IMR-90 (cell line): Measurements from ENCODE around the gene TNFRSF4. TPM values are rescaled to one million over a fixed set of nuclear protein-coding genes. Genes with fewer than 3 reads are reported as not detected.

Source experiments
- ATAC-seq: fragments of 200-7000 bp; cut with Tn5 transposase; 2 replicates; pipeline ENCODE4 v1.9.1; 2020; ENCODE audit warnings: low read depth, mild to moderate bottlenecking, moderate library complexity
- BruUV-seq: library from RNA; stranded (reverse); fragments of 400-500 nt; replicated peaks from 2 replicates; lab custom pipeline; 2021; lab: Mats Ljungman, UMichigan
- CTCF ChIA-PET: fragments of 300-600 bp; formaldehyde crosslinking; extraction: SDS; loops from one replicate; lab custom pipeline; 2021; ENCODE audit warnings: antibody characterized with exemption; lab: Yijun Ruan, JAX
- POLR2A ChIA-PET: fragments of 300-600 bp; sonication (Branson Sonifier 250); formaldehyde crosslinking; loops from one replicate; lab custom pipeline; 2022; ENCODE audit warnings: antibody characterized with exemption; ENCODE audit not compliant: unreplicated experiment; lab: Charles Lee
- DNase-seq: peaks from one replicate; pipeline ENCODE4 v3.0.0; 2013
- H2AFZ ChIP-seq: replicated peaks from 2 replicates; pipeline ENCODE3; 2013; ENCODE audit warnings: low read length, mild to moderate bottlenecking; ENCODE audit not compliant: poor library complexity
- H2AK5ac ChIP-seq: 2 replicates; pipeline ENCODE4 v1.6.1; 2013; ENCODE audit warnings: low read depth, low read length, inconsistent platforms
- H2AK9ac ChIP-seq: replicated peaks from 2 replicates; pipeline ENCODE3; 2013; ENCODE audit warnings: mild to moderate bottlenecking, low read depth, low read length, moderate library complexity; ENCODE audit not compliant: poor library complexity
- H2BK120ac ChIP-seq: 2 replicates; pipeline ENCODE4 v1.6.1; 2013; ENCODE audit warnings: low read depth, low read length, inconsistent platforms
- H2BK15ac ChIP-seq: 3 replicates; pipeline ENCODE4 v1.6.1; 2013; ENCODE audit warnings: low read depth, low read length, inconsistent platforms
- H2BK20ac ChIP-seq: 2 replicates; pipeline ENCODE4 v1.6.1; 2013; ENCODE audit warnings: low read depth, mild to moderate bottlenecking, inconsistent platforms, low read length, moderate library complexity
- H2BK5ac ChIP-seq: 2 replicates; pipeline ENCODE4 v1.6.1; 2013; ENCODE audit warnings: mild to moderate bottlenecking, low read depth, low read length, inconsistent platforms; ENCODE audit not compliant: poor library complexity, severe bottlenecking
- H3K14ac ChIP-seq: replicated peaks from 2 replicates; pipeline ENCODE4 v1.6.1; 2013; ENCODE audit warnings: low read depth, low read length, inconsistent platforms
- H3K18ac ChIP-seq: 2 replicates; pipeline ENCODE4 v1.6.1; 2013; ENCODE audit warnings: low read depth, low read length, control low read depth
- H3K23ac ChIP-seq: 2 replicates; pipeline ENCODE4 v1.6.1; 2013; ENCODE audit warnings: low read depth, low read length, inconsistent platforms
- H3K27ac ChIP-seq: 2 replicates; pipeline ENCODE4 v1.5.1; 2013; ENCODE audit warnings: mild to moderate bottlenecking, control low read depth, low read length; ENCODE audit not compliant: insufficient read depth
- H3K27me3 ChIP-seq: 2 replicates; pipeline ENCODE4 v1.6.1; 2013; ENCODE audit warnings: low read length; ENCODE audit not compliant: control insufficient read depth, insufficient read depth
- H3K36me3 ChIP-seq: 2 replicates; pipeline ENCODE4 v1.6.1; 2013; ENCODE audit warnings: low read length, mixed read lengths; ENCODE audit not compliant: control insufficient read depth, insufficient read depth
- H3K4ac ChIP-seq: 2 replicates; pipeline ENCODE4 v1.6.1; 2013; ENCODE audit warnings: low read depth, low read length, inconsistent platforms
- H3K4me1 ChIP-seq: 2 replicates; pipeline ENCODE4 v1.6.1; 2013; ENCODE audit warnings: low read length, mixed read lengths; ENCODE audit not compliant: control insufficient read depth, insufficient read depth
- H3K4me2 ChIP-seq: 2 replicates; pipeline ENCODE4 v1.6.1; 2013; ENCODE audit warnings: low read depth, mild to moderate bottlenecking, control low read depth, low read length, moderate library complexity
- H3K4me3 ChIP-seq: 2 replicates; pipeline ENCODE4 v1.5.1; 2013; ENCODE audit warnings: low read depth, mild to moderate bottlenecking, control low read depth, low read length, moderate library complexity; ENCODE audit not compliant: insufficient read depth
- H3K56ac ChIP-seq: 2 replicates; pipeline ENCODE4 v1.6.1; 2013; ENCODE audit warnings: low read length, inconsistent platforms; ENCODE audit not compliant: insufficient read depth; ENCODE audit errors: extremely low read depth
- H3K79me1 ChIP-seq, 2 experiments: 2 replicates each; pipeline ENCODE4 v1.6.1; 2013; ENCODE audit warnings: low read length in 2 of 2, inconsistent platforms in 1 of 2, low read depth in 1 of 2
- H3K9ac ChIP-seq: 2 replicates; pipeline ENCODE4 v1.6.1; 2013; ENCODE audit warnings: low read depth, low read length, control low read depth
- H3K9me1 ChIP-seq: 2 replicates; pipeline ENCODE4 v1.6.1; 2013; ENCODE audit warnings: low read length, inconsistent platforms; ENCODE audit not compliant: insufficient read depth
- H3K9me3 ChIP-seq: 2 replicates; pipeline ENCODE4 v1.6.1; 2013; ENCODE audit warnings: low read length; ENCODE audit not compliant: control insufficient read depth, insufficient read depth
- H4K20me1 ChIP-seq: 2 replicates; pipeline ENCODE4 v1.6.1; 2013; ENCODE audit warnings: low read length, inconsistent platforms; ENCODE audit not compliant: insufficient read depth
- H4K5ac ChIP-seq: 2 replicates; pipeline ENCODE4 v1.6.1; 2013; ENCODE audit warnings: mild to moderate bottlenecking, low read depth, low read length, control low read depth
- H4K8ac ChIP-seq, 2 experiments: 2 replicates each; pipeline ENCODE4 v1.6.1; 2013; ENCODE audit warnings: low read depth in 2 of 2, low read length in 2 of 2, control low read depth in 1 of 2, inconsistent platforms in 1 of 2
- H4K91ac ChIP-seq: 2 replicates; pipeline ENCODE4 v1.6.1; 2013; ENCODE audit warnings: low read depth, low read length, inconsistent platforms; ENCODE audit not compliant: insufficient read depth
- CEBPB ChIP-seq: IDR thresholded peaks from 2 replicates; pipeline ENCODE4 v1.6.1; 2012; ENCODE audit warnings: low read depth, low read length, improper control_type of control experiment
- WGBS, 2 experiments: methylation state at CpG; one replicate each; pipeline versions ENCODE4 v1.1.5 to v1.1.7; 2013; ENCODE audit warnings: missing lambda C conversion rate in 2 of 2; ENCODE audit not compliant: insufficient read length in 1 of 2; ENCODE audit errors: extremely low coverage in 2 of 2; 5-methylcytosine and 5-hydroxymethylcytosine counted together
- dilution Hi-C: fragments of 300-500 bp; cut with HindIII; formaldehyde crosslinking; loops from one replicate; pipeline ENCODE4 v1.14.3; 2018; ENCODE audit warnings: low sequenced_read_pairs; ENCODE audit not compliant: unreplicated experiment
- in situ Hi-C: fragments of 300-500 bp; cut with MboI; formaldehyde crosslinking; loops from 3 replicates; pipeline ENCODE4 v1.14.3; 2019; ENCODE audit warnings: low sequenced_read_pairs, inconsistent platforms, mixed read lengths
- intact Hi-C: fragments of 100-400 bp; cut with micrococcal nuclease; formaldehyde crosslinking; loops from 2 replicates; pipeline ENCODE4 v1.10.0; 2022
- polyA plus RNA-seq, 3 experiments: library from polyadenylated mRNA; depleted of rRNA; stranded (reverse); fragments of >200 nt; gene quantifications; 2 replicates each; pipeline ENCODE4 v1.2.3, GENCODE V29; 2012; ENCODE audit warnings: low replicate concordance in 1 of 3
- total RNA-seq: library from RNA; depleted of rRNA; stranded (reverse); fragments of >200 nt; gene quantifications from 2 replicates; pipeline ENCODE4 v1.2.3, GENCODE V29; 2012

TNFRSF4 gene
- total and polyA plus RNA-seq, 2 of the 4 experiments (the other 2 are of a cell fraction), result 0.15 TPM; not detected in 1

GRCh38 chr1:1246577-1247340, 32.8 kb upstream of the TNFRSF4 start, which contains the start of gene C1QTNF12:
C1QTNF12 (minus strand) TSS chr1:1246722; CDS start chr1:1246690, 32 bp downstream.
- in situ Hi-C loops, result no loop called here
- Histone ChIP-seq H3K9me1 (no peaks in the 10 kb centered on the region), H4K20me1 (no peaks in the 10 kb centered on the region; the same call in 1 of the 2 replicates), H4K91ac (no peak within 1 kb of the TSS), H3K4ac (no peak within 1 kb of the TSS), H3K27me3 (no peaks in the 10 kb centered on the region), H2AK5ac (no peak within 1 kb of the TSS; the same call in 1 of the 2 replicates), H2BK120ac (no peak within 1 kb of the TSS), H2BK15ac (no peak within 1 kb of the TSS; the same call in 2 of the 3 replicates), H3K56ac (no peak within 1 kb of the TSS), H3K14ac (no peak within 1 kb of the TSS), H3K79me1 (no peaks in the 10 kb centered on the region; a peak in 1 of 4 replicates), H2BK20ac (no peak within 1 kb of the TSS), H2BK5ac (no peak within 1 kb of the TSS), H3K36me3 (peaks cover 9% of the 10 kb centered on the region; the same call in 1 of the 2 replicates), H3K4me2 (no peak within 1 kb of the TSS), H3K27ac (no peak within 1 kb of the TSS), H3K23ac (no peak within 1 kb of the TSS), H4K8ac (no peak within 1 kb of the TSS), H3K9me3 (no peaks in the 10 kb centered on the region), H3K9ac (no peak within 1 kb of the TSS), H2AFZ (no peak within 1 kb of the TSS), H4K5ac (no peak within 1 kb of the TSS), H2AK9ac (no peak within 1 kb of the TSS), H3K4me1 (peaks cover 13% of the 10 kb centered on the region), H3K18ac (no peak within 1 kb of the TSS), H3K4me3 (no peak within 1 kb of the TSS)
- dilution Hi-C loops, result no loop called here
- no peak; the same call in 1 of the 2 replicates for ATAC-seq
- WGBS, 2 experiments, result 31% methylated on average over 33 of the region's 74 CpGs; no CpG with 5 or more reads in 1 of the 2 experiments
- ChIA-PET POLR2A (no interaction called here), CTCF (no interaction called here)
- intact Hi-C loops, result no loop called here
- TF ChIP-seq CEBPB, result no peak
- DNase-seq, result no peak
- no TSS peak for BruUV-seq
